GM12801 (cell line): Measurements from ENCODE around the gene CHAF1A.

Experiments used
- TF ChIP-seq, protein P1 (sequence below): IDR thresholded peaks from one replicate; pipeline ENCODE4 v1.5.1; 2011; ENCODE audit warnings: control low read depth; ENCODE audit not compliant: insufficient read length; ENCODE audit errors: extremely low read depth

Gene CHAF1A

DNA sequence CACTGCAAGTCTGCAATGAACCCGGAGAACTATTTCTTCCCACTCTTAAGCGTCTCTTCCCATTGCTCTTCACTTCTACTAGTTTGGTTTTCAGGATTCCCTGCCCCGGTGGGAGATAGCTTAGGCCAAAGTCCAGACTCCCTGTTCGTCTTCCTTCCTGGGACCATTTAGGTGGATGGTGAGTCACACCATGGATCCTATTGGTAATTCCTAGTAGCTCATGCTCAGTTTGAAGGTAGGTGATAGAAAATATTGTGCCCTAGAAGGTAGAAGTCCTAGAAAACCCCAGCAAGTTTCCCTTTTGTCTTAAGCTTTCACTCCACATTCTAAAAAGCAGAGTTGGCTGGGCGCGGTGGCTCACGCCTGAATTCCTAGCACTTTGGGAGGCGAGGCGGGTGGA, 13.8 kb downstream of the CHAF1A start:
- TF ChIP-seq, protein P1, sequence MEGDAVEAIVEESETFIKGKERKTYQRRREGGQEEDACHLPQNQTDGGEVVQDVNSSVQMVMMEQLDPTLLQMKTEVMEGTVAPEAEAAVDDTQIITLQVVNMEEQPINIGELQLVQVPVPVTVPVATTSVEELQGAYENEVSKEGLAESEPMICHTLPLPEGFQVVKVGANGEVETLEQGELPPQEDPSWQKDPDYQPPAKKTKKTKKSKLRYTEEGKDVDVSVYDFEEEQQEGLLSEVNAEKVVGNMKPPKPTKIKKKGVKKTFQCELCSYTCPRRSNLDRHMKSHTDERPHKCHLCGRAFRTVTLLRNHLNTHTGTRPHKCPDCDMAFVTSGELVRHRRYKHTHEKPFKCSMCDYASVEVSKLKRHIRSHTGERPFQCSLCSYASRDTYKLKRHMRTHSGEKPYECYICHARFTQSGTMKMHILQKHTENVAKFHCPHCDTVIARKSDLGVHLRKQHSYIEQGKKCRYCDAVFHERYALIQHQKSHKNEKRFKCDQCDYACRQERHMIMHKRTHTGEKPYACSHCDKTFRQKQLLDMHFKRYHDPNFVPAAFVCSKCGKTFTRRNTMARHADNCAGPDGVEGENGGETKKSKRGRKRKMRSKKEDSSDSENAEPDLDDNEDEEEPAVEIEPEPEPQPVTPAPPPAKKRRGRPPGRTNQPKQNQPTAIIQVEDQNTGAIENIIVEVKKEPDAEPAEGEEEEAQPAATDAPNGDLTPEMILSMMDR = no peak

DNA sequence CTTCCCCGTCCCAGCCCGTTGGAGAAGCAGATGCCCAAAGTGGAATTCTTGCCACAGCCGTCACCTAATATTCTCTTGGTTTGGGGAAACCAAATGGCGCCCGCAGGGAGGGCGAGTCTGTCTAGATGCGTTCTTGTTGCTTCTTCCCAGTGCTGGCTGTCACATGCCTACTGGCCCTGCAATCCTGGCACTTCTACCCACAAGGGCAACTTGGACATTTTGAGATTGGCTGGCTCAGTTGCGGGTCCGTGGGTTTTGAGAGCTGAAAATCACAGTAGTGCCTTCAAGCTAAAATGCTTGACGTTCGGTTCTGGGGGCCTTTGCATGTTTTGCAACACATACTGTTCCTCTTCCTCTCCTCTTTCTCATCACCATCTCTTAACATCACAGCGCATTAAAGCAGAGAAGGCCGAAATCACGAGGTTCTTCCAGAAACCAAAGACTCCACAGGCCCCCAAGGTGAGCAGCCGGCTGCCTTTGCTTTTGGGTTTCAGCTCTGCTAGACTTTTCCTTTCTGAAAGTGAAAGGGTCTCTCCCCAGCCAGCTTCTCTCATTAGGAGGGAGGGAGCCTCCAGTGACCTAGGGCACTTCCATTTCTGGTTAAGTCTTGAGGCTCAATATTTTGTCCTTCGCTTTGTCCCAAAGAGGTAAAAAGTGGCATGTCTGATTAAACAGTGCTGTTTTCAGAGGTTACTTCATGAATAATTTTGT, 21.1 kb downstream of the CHAF1A start:
- TF ChIP-seq, protein P1 = no peak

DNA sequence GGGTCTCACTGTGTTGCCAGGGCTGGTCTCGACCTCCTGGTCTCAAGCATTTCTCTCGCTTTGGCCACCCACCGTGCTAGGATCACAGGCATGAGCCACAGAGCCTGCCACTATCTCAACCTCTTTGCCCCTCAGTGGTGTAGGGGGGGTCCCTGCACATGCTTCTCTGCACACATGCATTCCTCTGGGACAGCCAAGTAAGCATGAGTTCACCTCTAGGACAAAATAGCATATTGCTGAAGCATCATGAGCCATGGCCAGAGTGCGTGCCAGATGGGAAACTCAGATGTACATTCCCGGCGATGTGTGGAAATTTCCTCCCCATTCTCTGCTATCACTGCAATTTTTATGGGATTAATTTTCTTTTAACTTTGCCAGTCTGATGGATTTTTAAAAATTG, 23.1 kb downstream of the CHAF1A start:
- TF ChIP-seq, protein P1 = no peak

DNA sequence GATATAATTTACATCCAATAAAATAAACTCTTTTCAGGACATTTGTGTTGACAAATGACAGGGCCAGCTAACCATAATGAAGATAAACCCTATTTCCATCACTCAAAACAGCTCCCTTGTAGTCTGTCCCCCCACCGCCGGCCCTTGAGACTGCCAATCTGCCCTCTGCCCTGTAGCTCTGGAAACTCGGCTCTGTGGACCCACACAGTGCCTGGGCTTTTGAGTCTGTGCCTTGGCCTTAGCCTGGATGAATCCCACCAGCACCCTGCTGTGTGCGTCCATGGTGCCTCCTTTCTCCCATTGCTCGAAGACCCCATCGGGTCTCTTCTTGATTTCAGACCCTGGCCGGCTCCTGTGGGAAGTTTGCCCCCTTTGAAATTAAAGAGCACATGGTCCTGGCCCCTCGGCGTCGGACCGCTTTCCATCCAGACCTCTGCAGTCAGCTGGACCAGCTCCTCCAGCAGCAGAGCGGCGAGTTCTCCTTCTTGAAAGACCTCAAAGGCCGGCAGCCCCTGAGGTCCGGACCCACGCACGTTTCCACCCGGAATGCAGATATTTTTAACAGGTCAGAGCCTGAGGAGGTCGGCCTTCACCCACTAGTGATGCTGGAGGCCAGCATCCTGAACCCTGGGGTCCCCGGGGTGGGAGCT, 26.0 kb downstream of the CHAF1A start:
- TF ChIP-seq, protein P1 = no peak

DNA sequence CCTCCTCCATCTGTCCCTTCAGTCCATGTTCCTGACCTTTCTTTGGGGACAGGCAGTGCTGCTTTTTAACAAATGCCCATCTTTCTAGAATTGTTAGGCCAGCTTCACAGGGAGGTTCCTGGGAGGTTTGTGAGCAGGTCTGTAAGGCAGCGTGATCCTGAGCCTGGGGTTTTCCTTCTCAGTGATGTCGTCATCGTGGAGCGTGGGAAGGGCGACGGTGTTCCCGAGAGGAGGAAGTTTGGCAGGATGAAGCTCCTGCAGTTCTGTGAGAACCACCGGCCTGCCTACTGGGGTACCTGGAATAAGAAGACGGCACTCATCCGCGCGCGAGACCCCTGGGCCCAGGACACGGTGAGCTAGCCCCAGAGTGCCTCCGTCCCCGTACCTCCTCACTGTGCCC, 26.8 kb downstream of the CHAF1A start:
- TF ChIP-seq, protein P1 = no peak

DNA sequence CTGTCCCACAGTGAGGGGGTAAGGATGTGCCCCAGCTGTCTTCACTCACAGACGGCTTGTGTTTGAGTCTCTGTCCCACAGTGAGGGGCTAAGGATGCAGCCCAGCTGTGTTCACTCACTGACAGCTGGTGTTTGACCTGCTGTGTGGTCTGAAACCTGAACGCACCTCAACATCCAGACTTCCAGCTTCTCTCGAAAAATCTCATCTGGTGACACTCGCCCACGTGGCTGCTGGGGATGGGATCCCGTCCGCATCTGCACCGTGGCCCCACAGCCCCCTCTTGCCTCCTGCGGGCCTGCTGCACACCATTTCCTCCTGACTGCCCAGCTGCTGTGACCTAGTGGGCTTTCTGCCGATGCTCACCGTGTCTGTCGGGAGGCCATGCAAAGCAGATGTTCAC, 27.3 kb downstream of the CHAF1A start:
- TF ChIP-seq, protein P1 = no peak

DNA sequence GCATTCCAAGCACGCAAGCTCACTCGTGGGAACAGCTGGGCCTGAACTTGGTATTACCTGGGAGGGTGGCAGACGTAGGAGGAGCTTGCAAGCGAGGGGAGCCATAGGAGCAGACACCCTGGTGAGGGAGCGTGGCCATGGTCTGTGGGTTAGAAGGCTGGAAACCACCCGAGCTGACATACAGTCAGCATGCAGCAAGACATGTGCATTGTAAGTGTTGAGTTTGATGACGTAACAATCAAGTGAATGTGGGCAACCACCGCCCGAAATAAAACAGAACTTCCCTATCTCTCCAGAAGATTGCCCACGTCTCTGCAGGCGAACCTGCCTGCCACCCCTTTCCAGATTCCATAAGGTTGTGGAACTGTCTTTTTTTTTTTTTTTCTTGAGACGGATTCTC, 28.3 kb downstream of the CHAF1A start:
- TF ChIP-seq, protein P1 = no peak
